GM12874 (cell line): ENCODE results near the gene KCTD14.

Experiments used
- CTCF ChIP-seq: IDR thresholded peaks from 2 replicates; pipeline ENCODE4 v1.5.1; 2011; ENCODE audit warnings: low read depth, mild to moderate bottlenecking, control low read depth, low read length, moderate library complexity; ENCODE audit not compliant: insufficient read depth

The KCTD14 gene

GRCh38 chr11:77994434-77995362 lies 28.4 kb downstream of the KCTD14 start, which contains the start of gene INTS4:
Gene INTS4, minus strand, starts transcription at chr11:77994668. Its CDS starts 25 bp downstream, at chr11:77994643.
- no peak for TF ChIP-seq CTCF

GRCh38 chr11:77993902-77994301 lies 29.2 kb downstream of the KCTD14 start:
- no peak for TF ChIP-seq CTCF

GRCh38 chr11:77990981-77991380 lies 32.1 kb downstream of the KCTD14 start:
- TF ChIP-seq CTCF, result no peak

GRCh38 chr11:77981346-77981947 lies 41.6 kb downstream of the KCTD14 start:
- TF ChIP-seq CTCF, result no peak

- no peak for TF ChIP-seq CTCF
Observed at GRCh38 chr11:77968337-77968736, 54.7 kb downstream of the KCTD14 start.

- TF ChIP-seq CTCF, result no peak
Observed at GRCh38 chr11:77967753-77968152, 55.3 kb downstream of the KCTD14 start.

- TF ChIP-seq CTCF, result no peak
Observed at GRCh38 chr11:77967121-77967520, 56.0 kb downstream of the KCTD14 start.
